Measurements from ENCODE around the gene KRT39. TPM values are rescaled to one million over a fixed set of nuclear protein-coding genes. Genes with fewer than 3 reads are reported as not detected.
"Not testable (repeated sequence)": the region's sequence is repeated elsewhere in the genome, so short reads cannot be mapped to it uniquely, and the experiment has no call there.

KRT39 gene
- not detected for polyA plus RNA-seq (ENCODE audit: insufficient read length in 4 of 4)

GRCh38 chr17:40966848-40967247 is at the start of gene KRT39:
TSS of gene KRT39 (minus strand) at chr17:40966948. CDS start at chr17:40966856, 92 bp downstream.
- no peak for DNase-seq (ENCODE audit: low read depth in 4 of 4, low spot score in 3 of 4)

DNA sequence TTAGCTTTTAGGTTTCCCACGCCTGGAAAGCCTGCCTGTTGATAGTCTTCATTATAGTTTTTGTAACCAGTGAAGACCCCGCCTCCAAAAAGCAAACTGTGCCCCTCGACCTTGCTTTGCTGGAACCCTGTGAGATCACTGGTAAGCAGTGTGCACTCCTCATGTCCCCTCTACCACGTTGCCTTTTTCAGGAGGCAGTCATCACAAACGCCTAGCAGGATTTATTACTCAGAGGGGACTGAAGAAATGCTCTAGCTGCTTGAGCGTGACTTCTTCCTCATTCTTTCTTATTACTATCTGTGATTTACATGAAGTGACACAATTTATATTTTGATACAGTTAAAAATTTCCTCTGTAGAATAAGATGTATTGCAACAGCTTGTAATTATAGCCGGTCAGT is 48.7 kb upstream of the KRT39 start:
- no peak for DNase-seq (ENCODE audit: low read depth in 4 of 4, low spot score in 3 of 4)

- DNase-seq (ENCODE audit: low read depth in 4 of 4, low spot score in 3 of 4): no peak
These were observed 46.9 kb upstream of the KRT39 start for GRCh38 chr17:41013606-41014005.

DNA sequence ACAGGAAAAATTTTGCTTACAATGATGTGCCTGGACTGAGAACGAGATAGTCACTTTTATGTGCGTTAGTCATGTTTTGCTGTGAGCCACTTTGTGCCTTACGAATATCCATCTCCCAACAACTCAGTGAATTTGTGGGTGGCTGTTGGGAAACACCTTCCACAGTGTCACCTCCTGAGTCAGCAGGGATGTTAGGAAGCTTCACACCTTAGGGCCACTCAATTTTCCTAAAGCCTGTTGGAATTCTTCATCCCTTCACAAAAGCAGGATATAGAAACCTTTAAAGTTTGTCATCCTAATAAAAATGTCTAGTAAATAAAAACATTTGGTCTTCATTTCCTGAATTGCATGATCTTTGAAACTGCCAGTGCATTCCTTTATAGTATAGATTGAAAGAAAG is 46.4 kb upstream of the KRT39 start:
- DNase-seq (ENCODE audit: low read depth in 4 of 4, low spot score in 3 of 4): no peak

GRCh38 chr17:41012326-41013120 is 45.8 kb upstream of the KRT39 start:
- no peak for DNase-seq (ENCODE audit: low read depth in 4 of 4, low spot score in 3 of 4)

DNA sequence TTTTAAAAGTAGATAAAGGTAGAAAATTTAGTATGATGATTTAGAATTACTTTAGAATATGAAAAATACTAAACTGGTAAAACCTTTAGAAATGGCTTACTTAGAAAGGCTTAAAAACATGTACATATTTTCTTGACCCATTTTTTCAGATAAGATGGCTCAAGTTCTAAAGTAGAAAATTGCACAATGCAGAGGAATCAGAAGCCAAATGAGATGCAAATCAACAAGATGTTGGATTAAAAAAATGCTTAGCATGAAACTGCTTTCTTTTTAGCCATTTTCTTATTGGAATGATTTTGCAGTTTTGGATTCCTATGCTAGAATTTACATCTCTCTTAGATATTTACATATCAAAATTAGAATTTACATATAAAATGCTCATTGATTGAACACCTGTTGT is 43.7 kb upstream of the KRT39 start:
- no peak for DNase-seq (ENCODE audit: low read depth in 4 of 4, low spot score in 3 of 4)

GRCh38 chr17:41009936-41010335 is 43.2 kb upstream of the KRT39 start:
- DNase-seq (ENCODE audit: low read depth in 4 of 4, low spot score in 3 of 4): no peak

GRCh38 chr17:41009301-41009760 is 42.6 kb upstream of the KRT39 start:
- no peak for DNase-seq (ENCODE audit: low read depth in 4 of 4, low spot score in 3 of 4)

GRCh38 chr17:41008811-41009210 is 42.1 kb upstream of the KRT39 start, which contains the start of gene KRTAP3-1:
TSS of gene KRTAP3-1 (minus strand) at chr17:41009128. CDS start at chr17:41009074, 54 bp downstream.
- DNase-seq (ENCODE audit: low read depth in 4 of 4, low spot score in 3 of 4): no peak

DNA sequence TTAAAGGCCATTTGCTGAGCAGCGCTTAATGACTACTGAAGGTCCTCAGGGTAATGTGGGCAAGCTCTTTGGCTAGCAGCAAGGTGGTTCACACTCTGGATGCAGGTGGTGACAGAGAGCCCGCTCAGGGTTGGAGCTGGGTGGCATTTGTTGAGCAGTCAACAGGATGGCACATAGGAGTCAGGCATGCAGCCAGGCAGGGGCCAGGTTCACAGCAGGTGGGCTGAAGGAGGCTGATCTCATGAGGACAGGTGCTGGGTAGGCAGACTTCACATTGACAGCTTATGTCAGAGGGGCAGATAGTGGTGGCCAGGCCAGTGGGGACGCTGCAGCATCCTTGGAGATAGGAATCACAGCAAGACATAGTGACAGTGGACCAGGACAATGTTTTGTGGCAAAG is 37.6 kb upstream of the KRT39 start:
- no peak for DNase-seq (ENCODE audit: low read depth in 4 of 4, low spot score in 3 of 4)

DNA sequence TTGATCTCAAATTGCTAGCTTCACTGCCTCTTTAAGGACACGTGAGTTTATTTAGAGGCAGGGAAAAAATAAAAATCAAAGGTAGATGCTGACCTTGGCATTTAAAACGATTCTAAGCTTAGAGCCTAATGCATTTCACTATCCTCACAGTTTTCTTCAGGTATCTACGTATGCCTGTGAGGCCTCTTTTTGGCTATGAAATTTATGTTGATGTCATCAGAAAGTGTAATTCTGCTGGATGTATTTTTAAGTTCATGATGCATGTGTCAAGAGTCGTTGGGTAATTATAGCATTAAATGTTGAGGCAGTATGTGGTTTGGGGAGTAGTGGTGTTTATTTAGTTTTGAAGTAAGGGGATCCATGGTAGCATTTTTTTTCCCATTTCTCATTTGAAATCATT is 37.2 kb upstream of the KRT39 start:
- no peak for DNase-seq (ENCODE audit: low read depth in 4 of 4, low spot score in 3 of 4)

DNA sequence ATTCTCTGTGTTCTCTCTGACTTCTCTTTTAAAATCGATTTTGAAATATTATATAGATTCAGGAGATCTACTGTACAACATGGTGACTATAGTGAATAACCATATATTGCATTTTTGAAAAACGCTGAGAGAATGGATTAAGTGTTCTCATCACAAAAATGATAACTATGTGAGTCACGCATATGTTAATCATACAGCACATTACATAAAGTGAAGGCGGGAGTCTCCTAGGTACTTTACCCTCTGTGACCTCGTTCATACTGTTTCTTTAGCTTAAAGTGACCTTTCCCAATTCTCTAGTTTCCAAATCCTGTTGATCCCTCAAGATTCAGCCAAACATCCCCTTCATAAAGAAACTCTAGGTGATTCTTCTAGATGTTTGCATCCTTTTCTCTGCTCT is 36.1 kb upstream of the KRT39 start:
- DNase-seq (ENCODE audit: low read depth in 4 of 4, low spot score in 3 of 4): no peak

- no peak for DNase-seq (ENCODE audit: low read depth in 4 of 4, low spot score in 3 of 4)
These were observed 35.0 kb upstream of the KRT39 start for GRCh38 chr17:41001795-41002194.

DNA sequence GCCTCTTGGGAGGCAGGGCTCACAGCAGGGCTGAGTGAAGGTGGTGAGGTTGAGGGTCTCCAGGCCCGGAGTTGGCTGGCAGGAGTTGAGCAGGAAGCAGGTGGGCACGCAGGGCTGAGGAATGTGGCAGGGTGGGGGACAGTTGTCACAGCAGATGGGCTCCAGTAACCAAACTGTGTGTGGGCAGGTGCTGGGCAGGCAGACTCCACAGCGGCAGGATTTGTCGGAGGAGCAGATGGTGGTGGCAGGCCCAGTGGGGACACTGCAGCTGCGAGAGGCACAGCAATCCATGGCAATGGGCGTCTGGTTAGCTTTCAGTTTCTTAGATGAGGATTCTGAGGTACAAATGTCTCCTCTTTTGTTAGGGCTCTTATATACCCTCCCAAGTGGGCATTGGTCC is 32.8 kb upstream of the KRT39 start, which contains the start of gene KRTAP3-2:
Gene KRTAP3-2 (minus strand): TSS at position 344 of the 400 bp plus-strand sequence. CDS start 53 bp downstream, at position 291.
- DNase-seq (ENCODE audit: low read depth in 4 of 4, low spot score in 3 of 4): not testable (repeated sequence)

DNA sequence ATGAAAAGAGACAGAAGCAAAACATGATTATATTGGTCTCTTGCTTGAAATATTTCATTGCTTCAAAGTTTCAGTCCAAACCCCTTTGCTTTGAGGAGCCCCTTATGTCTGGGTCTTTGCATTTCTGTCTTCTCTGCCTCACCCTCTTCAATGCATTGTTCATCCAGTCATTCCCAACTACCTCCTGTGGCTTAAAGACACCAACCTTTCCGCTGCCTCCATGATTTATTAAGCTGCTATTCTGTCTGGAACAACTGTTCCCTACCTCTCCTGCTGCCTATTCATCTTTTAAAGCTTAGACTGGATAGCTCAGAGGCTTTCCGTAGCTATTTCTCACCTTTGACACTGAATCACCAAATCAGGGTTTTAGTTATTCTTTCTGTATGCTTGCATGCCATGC is 30.6 kb upstream of the KRT39 start:
- DNase-seq (ENCODE audit: low read depth in 4 of 4, low spot score in 3 of 4): no peak

GRCh38 chr17:40996829-40997228 is 30.1 kb upstream of the KRT39 start:
- no peak for DNase-seq (ENCODE audit: low read depth in 4 of 4, low spot score in 3 of 4)

- DNase-seq (ENCODE audit: low read depth in 4 of 4, low spot score in 3 of 4): no peak
These were observed 28.4 kb upstream of the KRT39 start for GRCh38 chr17:40995116-40995515.

GRCh38 chr17:40993839-40994238 is 27.1 kb upstream of the KRT39 start, which contains the start of gene KRTAP3-3:
TSS of gene KRTAP3-3 (minus strand) at chr17:40994164. CDS start at chr17:40994097, 67 bp downstream.
- DNase-seq (ENCODE audit: low read depth in 4 of 4, low spot score in 3 of 4): no peak

DNA sequence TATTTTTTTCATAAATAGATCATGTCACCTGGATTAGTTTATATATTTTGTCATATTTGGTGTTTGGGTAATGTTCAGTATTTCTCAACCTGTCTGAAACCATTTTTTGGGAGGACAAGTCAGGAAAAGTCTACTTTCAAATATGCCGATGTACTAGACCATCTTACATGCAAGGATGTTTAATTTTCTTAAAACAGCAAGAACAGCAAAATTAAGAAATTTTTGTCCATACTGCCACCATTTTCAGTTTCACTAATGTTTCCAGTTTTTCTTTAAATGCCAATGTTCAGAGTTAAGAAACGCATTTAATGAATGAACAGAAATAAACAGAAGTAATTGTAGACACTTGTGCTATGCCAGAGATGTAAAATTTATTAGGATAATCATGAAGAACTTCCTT is 26.3 kb upstream of the KRT39 start:
- no peak for DNase-seq (ENCODE audit: low read depth in 4 of 4, low spot score in 3 of 4)

GRCh38 chr17:40992666-40993065 is 25.9 kb upstream of the KRT39 start:
- no peak for DNase-seq (ENCODE audit: low read depth in 4 of 4, low spot score in 3 of 4)

DNA sequence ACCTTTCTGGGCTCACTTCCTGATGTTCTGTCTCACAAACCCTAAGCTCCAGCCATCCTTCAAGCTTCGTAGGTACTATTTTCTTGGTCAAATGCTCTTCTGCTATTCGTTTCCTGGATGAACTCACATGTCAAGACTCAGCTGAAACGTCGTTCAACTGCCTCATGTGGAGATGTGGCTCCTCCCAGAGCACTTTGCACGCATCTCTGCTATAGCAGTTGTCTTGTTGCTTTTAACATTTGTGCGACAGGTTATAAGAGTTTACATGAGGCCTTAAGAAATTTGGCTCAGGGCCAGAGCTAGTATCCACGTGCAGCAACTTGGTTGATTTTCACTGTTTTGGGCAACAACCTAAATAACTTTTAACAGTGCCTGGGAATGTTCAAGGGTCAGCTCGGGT is 20.2 kb upstream of the KRT39 start:
- no peak for DNase-seq (ENCODE audit: low read depth in 4 of 4, low spot score in 3 of 4)

DNA sequence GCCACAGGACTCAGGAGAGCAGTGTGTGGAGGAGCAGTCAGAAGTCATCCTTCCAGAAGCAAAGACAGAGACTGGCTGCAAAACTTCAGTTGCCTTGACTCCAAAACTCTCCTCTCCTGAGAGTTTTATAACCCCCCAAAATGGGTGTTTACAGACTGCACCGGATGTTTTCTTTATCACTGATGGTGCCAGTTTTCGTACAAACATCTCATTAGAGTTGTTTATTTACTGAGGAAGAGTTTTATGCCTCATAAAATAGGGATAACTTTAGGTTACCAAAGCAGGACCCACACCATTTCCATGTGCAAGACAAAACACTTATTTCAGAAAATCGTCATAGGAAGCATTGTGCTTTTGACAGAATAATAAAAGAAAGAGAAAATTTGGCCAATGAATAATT is 17.5 kb upstream of the KRT39 start, which contains the start of gene KRT40:
Gene KRT40 (minus strand): TSS at position 101 of the 400 bp plus-strand sequence. CDS start 53 bp downstream, at position 48.
- no peak for DNase-seq (ENCODE audit: low read depth in 4 of 4, low spot score in 3 of 4)

Data from left renal pelvis (tissue), 4 donors.